Forelimb muscle (tissue), 1 donor: ENCODE measurements around the gene PRM3. TPM values are rescaled to one million over a fixed set of nuclear protein-coding genes. Genes with fewer than 3 reads are reported as not detected.

Experiments used
- DNase-seq: peaks from one replicate; pipeline ENCODE4 v3.0.0-alpha.2; 2013; ENCODE audit warnings: low read depth
- polyA plus RNA-seq: library from polyadenylated mRNA; unstranded; fragments of 120-200 nt; gene quantifications from one replicate; pipeline ENCODE4 v1.2.1, GENCODE V29; 2013; ENCODE audit not compliant: insufficient read length

Gene PRM3
- polyA plus RNA-seq, 1 donor = not detected

DNA sequence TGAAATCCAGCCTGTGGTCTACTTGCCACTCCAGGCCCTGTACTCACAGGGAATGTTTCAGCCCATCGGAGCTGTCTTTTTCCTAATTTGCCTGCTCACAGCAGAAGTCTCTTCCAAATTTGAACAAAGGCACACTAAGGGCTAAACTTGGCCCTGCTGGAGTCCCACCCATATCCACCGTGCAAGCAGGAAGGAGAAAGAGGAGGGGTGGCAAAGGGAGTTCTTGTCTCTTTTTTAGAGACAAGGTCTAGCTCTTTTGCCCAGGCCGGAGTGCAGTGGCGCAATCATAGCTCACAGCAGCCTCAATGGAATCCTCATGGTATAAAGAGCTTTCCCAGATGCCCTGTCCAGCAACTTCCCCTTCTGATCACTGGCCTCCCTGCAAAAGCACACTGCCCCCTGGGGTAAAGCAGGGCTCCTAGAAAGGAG is 10.4 kb upstream of the PRM3 start:
- DNase-seq = no peak

DNA sequence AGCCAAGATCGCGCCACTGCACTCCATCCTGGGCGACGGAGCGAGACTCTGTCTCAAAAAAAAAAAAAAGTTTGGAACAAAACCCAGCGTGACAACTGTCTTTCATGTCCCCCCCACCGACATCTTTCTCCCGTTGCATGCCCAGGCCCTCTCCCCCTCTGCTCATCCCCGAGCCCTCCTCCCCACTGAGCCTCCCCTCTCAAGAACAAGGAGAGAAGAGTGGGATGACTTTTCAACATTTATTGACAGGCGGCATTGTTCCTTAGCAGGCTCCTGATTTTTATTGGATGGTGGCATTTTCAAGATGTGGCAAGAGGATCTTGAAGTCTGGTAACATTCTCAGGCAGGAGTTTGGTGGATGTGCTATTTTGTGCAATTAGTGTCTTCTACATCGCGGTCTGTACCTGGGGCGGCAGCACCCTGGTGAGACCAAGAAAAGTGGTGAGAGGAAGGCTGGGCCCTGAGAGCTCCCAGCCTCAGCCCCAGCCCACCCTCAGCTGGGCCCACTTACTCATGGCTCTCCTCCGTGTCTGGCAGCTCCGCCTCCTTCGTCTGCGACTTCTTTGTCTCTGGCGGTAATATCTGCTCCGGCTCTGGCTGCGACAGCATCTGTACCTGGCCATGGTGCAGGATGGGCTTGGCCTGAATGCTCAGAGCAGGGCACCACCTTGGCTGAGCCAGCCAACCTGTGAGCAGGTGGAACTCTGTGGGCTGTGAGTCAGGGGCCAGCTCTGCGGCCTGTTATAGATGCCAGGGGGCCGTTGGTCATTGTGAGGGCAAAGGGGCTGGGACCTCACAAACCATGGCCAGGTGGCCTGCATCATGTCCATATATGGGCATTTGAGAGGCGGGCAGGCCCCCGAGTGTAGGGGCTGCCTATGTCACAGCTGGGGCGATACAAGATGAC is 7.4 kb upstream of the PRM3 start, which contains the start of gene PRM1:
PRM1 (minus strand) TSS at position 715 of the 907 bp plus-strand sequence; CDS start at position 623, 92 bp downstream.
- no peak for DNase-seq

DNA sequence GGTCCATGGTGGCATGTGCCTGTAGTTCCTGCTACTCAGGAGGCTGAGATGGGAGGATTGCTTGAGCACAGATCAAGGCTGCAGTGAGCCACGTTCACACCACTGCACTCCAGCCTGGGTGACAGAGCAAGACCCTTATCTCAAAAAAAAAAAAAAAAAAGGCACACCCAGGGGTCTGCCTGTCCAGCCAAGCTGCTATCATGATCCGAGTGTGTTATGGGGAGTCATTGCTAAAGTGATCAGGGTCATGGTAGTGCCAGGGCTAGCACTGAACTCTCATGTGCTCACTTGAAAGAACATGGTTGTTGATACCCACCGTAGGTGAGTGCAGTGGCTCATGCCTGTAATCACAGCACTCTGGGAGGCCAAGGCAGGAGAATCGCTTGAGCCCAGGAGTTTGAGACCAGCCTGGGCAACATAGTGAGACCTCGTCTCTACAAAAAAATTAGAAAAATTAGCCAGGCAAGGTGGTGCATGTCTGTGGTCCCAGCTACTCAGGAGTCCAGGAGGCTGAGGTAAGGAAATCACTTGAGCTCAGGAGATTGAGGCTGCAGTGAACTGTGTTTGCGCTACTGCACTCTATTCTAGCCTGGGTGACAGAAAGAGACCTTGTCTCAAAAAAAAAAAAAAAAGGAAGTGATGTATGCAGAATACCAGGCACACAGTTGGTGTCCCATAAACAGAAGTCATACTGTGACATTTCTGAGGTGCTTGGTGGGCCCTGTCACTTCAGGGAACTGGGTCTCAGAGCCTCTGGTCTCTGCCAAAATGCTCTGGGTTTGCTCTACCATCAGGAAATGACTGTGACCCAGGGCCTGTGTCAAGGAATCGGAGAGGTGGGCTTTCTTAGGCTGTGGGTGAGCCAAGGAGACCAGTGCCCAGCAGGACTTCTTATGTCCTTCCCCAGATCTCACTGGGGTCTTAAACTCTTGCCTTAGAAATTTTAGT is 5.5 kb upstream of the PRM3 start:
- no peak for DNase-seq

DNA sequence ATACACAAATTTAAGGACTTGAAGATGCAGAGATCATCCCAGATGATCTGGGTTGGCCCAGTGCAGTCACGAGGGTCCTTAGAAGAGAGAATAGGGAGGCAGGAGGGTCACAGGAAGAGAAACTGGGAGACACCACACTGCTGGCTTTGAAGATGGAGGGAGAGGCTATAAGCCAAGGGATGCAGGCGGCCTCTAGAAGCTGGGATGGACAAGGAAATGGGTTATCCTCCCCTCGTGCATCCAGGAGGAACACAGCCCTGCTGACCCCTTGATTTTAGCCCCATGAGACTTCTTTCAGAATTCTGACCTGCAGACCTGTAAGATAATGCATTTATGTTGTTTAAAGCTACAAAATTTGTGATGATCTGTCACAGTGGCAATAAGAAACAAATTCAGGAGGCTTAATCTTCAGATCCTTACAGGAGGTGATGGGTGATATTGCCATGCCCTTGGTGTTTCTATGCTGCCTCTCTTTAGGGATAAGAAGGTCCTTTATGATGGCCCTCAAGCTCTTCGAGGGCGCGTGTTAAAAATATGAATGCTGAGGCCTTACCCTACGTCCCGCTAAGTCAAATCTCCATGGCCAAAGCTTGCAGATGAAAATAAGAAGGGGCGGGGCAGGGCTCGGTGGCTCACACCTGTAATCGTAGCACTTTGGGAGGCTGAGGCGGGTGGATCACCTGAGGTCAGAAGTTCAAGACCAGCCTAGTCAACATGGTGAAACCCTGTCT is 4.3 kb upstream of the PRM3 start:
- DNase-seq = no peak

DNA sequence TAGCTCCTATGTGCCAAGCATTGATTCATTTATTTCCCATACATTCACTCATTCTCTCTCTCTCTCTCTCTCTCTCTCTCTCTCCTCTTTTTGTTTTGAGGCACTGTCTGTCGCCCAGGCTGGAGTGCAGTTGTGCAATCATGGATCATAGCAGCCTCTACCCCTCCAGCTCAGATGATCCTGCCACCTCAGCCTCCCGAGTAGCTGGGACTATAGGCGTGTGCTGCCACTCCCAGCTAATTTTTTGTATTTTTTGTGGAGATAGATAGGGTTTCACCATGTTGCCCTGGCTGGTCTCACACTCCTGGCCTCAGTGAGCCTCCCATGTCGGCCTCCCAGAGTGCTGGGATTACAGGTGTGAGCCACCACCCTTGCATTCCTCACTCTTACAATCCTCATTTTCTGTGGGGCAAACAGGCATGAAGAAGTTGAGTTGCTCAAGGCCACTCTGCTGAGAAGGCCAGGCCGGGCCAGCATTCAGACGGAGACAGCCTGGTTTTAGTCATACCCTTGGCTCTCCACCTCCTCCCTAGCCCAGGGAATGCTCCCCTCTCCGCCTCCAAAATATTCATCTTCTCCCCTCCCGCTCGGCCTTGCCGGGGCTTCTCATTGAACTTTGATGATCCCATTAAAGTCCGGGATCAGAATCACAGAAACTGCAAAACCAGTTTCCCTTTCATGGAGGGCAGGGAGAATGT is 3.6 kb upstream of the PRM3 start:
- DNase-seq = no peak

DNA sequence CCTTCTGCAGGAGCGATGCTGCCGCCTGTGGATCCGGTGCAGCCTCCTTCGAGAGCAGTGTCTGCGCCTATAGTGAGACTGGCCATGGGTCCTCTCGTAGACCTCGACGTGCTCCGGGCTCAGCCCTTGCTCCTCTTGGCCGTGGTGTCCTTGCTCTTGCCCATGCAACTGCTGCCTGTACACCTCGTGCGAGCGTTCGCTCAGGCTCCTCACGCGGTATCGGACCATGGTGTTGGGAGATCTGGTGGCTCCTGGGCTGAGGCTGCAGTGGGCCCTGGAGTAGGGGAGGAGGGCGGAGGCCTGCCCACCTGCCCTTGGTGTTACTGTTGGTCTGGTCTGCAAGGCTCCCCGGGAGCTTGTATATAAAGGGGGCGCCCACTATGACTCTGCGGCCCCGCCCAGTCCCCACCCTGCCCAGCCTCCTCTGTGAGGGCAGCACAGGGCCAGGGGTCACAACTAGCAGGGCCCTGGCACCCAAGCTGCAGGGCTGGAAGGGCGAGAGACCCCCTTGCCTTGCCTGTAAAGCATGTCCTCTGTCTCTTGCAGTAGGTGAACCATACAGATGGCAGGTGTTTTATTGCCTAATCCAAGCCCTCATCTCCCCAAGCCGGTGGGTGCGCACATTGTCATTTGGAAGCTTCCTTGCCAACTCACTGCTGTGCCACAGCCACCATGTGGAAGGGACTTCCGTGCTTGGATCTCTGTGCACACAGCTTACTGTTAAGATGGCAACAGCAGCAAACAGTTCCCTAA is 2.9 kb upstream of the PRM3 start, which contains the start of gene PRM2:
PRM2 (minus strand) TSS at position 338 of the 753 bp plus-strand sequence; CDS start at position 228, 110 bp downstream.
- no peak for DNase-seq

DNA sequence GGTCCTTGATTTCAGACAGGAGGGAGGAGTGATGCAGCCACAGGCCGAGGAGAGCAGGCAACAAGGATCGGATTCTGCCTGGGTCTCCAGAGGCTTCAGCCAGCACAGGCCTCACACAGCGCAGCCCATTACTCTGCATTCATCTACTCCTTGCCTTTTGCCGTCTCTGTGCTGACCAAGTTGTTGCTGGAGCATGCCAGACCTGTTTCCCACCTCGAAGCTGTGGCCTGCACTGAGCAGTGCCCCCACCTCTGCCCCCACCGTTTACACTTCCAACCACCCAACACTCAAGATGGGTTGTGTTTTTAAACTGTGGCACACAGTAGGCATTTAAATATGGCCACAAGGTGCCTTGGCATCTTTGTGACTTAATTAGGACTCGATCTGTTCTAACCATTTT is 1.5 kb upstream of the PRM3 start:
- DNase-seq = no peak

DNA sequence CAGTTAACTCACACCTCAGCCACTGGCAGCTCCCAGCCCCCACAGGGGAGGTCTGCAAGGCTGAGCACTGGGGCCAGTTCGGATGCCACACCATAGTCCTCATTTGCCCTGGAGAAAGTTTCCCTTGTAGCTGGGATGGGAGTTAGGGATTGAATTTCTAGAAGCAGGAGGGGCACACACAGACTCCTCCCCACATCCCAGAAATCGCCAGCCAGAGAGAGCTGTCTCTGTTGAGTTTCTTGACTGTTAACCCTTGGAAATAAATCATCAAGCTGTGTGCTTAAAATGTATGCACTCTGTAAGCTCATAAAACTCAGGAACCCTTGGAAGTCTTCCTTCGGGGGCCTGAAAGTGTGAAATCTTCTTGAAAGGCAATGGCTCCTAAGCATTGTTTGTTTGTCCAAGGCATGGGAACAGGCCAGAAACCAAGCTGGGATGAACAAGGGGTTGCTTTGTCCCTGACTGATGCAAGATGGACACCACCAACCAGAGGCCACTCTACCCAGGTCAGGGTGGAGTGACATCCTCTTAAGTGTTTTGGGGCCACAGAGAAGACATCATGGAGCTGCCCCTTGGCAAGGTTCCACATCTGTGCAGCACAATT is 394 bp upstream of the PRM3 start:
- no peak for DNase-seq

DNA sequence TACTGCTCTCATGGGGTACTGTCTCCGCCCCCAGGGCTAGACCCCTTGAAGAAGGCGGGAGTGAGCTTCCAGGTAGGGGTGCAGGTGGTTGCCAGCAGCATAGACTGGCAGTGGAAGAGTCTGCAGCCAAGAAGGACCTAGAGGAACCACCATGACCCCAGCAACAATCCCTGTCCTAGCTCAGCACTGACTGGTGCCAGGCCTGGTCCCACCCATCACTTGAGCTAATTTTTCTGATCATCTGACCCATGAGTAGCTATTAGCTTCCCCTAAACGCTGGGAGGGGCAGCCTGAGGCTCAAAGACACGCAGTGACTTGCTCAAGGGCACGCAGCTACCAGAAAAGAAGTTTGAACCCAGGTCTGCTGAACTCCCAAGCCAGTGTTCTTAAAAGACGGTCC is 945 bp downstream of the PRM3 start:
- no peak for DNase-seq

DNA sequence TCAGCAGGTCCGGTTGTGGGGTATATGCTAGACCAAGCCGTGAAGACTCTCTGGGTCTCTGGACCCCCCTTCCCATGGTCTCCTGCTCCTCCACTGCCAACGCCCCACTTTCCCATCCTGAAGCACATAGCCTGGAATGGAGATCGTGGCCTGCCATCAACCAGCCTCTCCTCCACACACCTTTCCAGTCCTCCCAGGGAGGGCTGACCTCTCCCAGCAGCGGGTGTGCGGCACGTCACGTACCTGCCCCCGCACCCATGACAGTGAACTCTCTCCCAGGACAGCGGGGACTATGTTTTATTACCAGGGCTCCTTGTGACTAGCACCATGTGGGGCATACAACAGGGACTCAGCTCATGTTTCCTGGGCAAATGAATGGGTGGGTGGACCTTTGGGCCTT is 1.8 kb downstream of the PRM3 start:
- DNase-seq = no peak

DNA sequence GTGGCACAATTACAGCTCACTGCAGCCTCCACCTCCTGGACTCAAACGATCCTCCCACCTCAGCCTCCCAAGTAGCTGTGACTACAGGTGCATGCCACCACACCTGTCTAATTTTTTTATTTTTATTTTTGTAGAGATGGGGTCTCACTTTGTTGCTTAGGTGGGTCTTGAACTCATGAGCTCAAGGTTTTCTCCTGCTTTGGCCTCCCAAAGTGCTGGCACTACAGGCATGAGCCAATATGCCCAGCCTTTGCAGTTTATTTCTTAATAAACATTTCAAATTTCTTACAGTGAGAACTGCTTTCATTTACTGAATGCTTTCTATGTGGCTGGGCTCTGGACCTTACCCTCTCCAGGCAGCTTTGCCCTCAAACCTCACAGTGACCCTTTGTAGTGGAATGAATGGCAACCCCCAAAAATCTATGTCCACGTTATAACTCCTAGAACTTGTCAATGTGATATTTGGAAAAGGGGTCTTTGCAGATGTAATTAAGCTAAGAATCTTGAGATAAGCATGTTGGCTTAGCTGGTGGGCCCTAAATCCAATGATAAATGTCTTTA is 2.7 kb downstream of the PRM3 start:
- no peak for DNase-seq

DNA sequence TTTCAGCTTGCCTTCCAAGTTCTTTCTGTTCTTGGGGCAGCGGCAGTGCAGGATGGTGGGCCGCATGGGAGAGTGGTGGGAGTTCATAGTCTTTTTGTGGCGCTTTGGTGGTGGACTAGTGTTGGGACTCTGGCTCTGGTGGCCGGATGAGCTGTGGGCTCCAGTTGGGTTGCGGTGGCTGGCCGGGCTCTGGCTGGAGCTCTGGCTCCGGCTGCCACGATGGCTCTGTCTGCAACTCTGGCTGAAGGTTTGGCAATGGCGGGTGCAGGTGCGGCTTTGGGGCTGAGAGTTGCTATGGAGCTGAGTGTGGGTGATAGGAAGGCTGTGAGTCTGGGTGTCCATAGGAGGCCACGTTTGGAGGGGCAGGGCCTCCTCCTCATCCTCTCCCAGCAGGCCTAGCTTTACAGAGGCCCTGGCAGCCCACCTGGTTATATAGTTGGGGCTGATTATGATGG is 4.5 kb downstream of the PRM3 start, which contains the start of gene TNP2:
TNP2 (minus strand) TSS at position 405 of the 455 bp plus-strand sequence; CDS start at position 342, 63 bp downstream.
- DNase-seq = no peak

DNA sequence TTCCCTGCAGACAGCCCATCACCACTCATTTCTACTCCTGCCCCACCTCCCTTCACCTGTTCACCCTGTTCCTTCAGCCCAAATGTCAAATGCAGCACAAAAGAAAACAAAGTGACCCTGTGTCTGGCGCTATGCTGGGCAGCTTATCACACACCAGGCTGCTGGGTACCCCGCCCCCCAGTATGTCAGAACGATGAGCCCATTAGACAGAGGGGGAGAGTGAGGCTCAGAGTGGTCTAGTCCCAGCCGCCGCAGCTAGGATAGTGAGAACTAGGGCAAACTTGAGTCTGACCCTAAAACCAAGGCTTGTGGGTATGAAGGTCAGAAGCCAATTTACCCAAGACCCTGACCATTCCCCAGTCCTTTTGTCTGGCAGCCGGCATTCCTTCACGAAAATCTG is 8.3 kb downstream of the PRM3 start:
- DNase-seq = no peak

DNA sequence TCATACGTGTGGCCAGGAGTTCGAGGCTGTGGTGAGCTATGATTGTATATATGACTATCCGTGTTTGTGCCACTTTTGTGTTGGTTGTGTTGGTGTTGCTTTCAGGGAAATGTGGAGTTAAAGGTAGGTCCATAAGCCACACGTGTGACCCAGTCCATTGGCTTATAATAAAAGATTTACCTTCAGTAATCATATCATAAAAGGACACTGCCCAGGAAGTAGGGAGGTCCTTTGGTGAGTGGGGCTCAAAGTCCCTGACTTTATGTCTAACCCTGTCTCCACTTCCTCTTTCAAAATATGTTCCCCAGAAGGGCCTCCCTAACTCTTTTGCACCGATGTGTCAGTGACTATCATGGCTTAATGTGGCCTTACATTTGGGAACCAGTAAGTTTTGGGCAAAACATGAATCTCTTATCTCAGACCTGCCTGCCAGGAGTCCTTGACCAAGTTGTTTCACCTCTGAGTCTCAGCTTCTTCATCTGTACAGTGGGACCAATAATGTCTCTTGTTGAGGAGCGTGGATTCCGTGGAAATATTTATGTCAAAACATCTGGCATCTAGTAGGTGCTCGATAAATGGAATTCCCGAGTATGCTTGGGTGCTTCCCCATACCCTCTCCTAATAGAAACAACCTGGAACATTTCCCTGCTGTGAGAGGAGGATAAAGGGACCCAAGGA is 9.1 kb downstream of the PRM3 start:
- DNase-seq = no peak

DNA sequence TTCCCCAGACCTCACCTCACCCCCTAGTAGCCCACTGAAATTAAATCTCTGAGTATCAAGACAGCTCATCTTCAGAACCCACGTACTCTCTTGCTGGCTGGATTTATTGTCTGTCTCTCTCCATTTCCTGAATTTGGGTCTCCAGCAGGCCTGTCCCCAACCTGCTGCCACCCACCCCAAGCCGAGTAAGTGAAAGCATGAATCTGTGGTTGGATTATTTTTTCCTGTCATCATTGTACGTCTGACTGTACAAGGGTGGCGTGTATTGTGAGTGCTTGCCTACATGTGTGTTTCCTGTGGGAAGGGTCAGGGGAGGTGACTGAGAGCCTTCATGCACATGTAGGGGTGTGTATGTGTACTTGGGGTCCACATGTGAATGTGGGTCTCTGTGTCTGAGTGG is 9.7 kb downstream of the PRM3 start:
- no peak for DNase-seq

DNA sequence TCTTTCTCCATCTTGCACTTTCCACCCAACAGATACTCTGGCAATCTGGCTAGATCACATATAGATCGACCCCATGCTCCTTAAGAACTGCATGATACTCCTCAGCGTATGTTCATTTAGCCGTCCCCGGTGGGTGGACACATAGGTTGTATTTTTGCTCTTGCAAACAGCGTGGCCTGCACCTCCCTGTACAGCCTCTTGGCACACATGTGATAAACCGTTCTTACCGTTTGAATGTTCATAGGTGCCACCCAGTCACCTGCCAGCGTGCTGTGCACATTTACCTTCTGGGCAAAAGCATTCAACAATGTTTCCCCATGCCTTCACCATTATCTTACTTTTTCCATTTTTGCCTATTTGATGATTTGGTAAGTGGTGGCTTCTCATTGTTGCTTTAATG is 10.5 kb downstream of the PRM3 start:
- no peak for DNase-seq

DNA sequence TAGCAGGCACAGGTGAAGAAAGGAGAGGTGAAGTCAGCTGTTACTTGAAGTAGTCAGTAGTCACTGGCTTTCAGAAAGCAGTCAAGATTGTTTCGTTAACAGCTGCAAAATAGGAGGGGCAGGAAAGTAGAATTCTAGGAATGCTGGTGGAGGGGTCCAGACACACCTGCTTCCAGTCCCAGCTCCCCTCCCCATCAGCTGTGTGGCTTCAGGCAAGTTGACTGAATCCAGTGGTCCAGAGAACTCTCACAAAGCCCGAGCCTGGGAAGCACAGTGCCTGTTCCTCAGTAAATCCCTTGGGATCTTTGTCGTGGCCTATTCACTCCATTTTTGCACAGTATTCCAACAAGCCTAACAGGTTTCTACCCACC is 12.8 kb downstream of the PRM3 start:
- DNase-seq = no peak
